T-helper 22 cell (primary cell): ENCODE data around the gene GAB4.
"Not testable (repeated sequence)": the region's sequence is repeated elsewhere in the genome, so short reads cannot be mapped to it uniquely, and the experiment has no call there.

Source experiments
- DNase-seq: peaks from one replicate; pipeline ENCODE4 v3.0.0-alpha.2; 2020; ENCODE audit warnings: low read depth

The GAB4 gene

DNA sequence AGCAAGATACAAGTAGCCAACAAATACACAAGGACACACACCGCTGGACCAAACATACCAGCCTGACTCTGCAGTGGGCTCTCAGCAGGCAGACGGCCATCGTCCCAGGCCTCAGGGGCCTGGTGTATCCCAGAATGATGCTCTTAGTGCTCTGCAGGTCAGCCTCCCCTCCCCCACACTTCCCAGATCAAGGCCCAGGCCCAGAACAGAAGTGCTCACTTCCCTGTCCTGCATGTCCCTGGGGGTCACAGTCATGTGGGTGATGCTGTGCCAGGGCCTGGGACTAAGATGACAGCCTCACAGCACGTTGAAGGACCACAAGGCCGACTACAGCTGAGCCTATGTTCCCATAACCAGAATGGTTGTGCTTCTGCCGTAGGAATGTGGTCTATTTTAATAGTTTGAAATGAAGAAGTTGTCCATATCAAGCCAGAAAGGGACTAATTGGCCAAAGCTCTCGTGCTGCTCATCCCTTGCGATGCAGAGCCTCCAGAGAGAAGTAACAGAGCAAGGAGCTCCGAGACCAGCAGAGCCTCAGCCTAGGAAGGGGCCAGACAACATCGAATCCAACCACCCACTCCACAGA, 48.6 kb downstream of the GAB4 start:
- no peak for DNase-seq

DNA sequence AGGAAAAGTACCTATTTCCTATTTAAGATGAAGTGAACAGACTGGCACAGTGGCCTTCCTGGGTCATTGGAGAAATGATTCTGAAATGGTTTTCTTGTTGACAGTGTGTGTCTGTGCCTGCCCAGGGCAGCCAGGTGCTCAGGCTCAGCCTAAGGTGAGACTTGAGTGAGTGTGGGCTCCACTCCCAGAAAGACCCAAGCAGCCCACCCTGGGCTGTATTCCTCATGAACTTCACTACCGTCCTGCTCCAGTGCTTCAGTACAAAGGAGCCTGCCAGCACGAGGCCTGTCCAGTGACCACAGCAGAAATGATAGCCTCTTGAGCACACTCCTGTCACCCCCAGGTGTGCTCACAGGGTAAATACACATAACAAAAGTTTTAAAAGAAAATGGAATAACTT, 49.5 kb downstream of the GAB4 start:
- no peak for DNase-seq

DNA sequence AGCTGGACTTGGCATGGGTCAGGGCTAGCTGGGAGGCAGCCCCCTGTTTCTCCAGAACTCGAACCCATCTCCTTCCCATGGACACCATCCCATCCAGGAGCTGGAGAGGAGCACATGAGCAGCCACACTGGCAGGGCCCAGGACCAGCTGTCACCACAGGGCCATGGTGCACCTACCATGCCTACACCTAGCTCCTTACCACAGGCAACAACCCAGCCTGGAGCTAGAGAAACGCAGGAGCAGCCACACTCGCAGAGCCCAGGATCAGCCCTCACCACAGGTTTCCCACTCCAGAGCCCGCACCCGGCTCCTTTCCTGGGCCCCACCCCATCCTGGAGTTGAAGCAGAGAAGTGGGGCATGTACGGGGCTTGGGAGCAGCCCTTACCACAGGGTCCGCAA, 50.2 kb downstream of the GAB4 start:
- DNase-seq: no peak

DNA sequence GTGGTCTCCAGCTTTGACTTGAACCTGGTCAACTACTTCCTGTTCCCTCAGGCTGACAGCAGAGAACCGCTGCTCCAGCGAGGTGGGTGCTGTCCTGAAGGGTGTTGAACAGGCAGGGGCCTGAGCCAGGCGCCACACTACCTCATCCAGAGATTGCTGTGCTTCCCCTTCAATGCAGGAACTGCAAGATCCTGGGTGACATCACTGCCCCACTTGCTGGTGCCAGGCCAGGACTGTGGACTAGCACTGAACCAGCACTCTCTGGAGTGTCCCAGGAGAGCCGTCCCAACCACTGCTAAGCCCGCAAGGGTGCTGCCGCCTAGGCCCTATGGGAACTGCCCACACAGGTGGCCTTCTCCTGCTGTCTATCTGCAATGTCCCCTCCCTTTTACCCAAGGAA, 51.7 kb downstream of the GAB4 start:
- DNase-seq: no peak

DNA sequence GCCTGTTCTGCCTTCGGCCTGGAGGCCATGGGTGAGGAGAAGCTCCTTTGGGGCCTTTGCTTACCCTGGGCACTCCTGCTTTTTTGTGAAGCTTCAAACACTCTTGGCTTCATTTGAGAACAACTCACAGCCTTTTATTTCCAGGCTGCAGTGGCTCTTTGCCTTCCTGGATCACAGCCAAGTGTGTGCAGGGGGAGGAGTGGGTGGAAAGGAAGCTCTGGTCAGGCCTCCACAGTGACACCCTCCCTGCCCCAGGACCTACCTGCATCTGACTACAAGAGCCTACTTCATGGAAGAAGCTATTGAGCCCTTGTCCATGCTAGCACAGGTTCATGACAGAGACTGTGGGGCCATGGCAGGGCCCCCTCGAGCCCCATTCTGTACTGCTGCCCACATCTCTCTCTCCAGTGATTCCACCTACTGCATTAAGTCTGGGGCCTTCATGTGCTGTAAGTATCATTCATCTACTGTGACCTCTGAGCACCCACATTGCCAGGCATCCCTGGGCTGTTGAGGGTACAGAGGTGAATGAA, 52.3 kb downstream of the GAB4 start:
- DNase-seq: no peak

DNA sequence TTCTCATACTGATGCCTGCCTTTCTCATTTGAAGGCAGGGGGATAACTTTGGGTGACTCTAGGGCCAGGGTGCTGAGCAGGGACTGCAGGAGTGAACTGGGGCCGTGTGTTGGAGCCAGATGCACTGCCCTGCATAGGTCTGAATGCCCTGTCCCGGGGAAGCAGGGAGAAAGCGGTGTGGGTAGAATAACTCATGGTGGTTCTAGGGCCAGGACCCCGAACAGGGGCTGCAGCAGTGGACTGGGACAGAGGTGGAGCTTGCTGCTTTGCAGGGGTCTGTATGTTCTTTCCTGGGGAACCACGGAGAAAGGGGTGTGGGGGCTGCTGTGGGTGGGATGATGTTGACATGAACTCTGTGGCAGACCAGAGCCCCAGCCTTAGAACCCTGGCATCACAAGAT, 52.9 kb downstream of the GAB4 start:
- DNase-seq: no peak

DNA sequence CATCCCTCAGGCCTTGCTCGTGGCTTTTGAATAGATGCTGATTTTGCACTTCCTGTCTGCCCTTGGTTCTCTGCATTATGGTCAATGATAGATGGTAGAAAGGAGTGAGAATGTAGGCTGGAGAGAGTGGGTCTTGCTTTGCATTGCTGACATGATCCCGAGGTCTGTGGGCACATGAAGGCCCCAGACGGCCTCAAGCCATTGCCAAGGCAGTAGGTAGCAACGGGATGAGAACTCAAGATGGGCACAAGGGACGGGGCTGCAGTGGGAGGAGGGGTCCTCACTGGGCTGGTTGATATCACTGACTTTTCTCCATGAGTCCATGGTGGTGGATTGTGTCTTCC, 54.0 kb downstream of the GAB4 start:
- no peak for DNase-seq

DNA sequence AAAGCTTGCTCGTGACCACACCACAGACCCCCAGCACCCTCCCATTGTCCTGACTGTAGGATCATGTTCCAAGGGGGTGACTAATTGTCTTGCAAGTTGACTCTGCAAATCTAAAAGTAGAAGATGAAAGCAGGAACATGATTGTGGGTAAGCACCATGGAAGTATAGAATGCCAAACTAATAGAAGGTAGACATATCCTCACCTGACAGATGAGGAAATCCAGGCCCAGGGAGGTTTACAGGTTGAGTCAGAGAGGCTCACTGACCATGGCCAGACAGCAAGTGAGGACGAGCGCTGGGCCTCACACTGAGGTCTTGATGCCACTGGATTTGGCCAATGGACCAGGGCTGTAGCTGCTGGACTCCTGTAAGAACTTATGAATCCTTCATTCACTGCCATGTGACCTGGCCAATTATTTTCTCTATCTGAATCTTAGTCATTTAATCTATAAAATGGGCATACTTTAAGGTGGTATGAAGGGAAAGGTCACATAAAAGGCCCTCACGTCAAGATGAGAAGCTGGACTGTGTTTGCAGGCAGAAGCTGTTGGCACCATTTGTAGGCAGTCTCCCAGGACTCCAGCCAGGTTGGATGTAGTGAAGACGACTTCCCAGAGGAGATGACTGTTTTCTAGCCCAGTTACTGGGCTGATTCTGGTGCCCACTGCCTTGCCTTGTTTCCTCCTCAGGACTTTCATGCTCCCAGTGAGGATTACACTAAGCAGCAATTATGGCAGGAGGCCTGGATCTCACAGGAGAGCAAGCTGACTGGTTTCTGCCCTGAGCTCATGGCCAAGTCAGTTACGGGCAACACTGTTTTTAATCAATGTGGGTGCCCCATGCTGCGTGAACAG, 54.6 kb downstream of the GAB4 start:
- DNase-seq: no peak

DNA sequence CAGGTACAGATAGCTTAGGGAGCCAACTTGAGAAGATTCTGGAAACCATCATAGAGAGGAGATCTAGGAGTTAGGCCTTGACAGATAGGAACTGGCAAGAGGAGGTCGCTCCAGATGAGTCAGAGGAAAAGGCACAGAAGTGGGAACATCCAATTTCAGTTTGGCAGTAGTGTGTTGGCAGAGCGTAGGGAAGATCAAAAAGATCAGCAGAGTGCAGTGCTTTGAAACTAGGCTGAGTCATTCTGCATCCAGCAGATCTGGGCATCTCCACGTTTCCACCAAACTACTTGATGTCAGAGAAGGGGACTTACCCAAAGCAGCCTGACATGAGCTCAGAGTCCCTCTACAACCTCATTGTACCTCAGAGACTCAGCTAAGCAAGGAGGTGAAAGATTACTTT, 58.5 kb downstream of the GAB4 start:
- no peak for DNase-seq

DNA sequence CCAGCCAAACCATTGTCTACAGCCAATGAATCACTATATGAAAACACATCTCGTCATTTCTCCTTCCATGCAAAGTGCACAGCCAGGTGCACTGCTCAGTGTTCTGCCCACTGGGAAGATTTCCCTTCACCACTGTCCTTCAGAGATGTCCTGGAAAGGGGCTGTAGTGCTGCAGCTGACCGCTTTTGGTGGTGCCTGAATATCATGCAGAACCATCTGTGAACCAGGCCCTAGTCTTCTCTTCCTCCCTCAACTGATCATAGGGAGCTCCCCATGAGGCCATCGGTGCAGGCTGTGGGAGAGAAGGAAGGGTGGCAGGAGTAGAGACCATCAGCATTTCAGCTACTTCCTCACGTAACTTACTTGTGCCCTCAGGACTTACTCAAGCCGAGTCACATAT, 70.2 kb downstream of the GAB4 start:
- DNase-seq: no peak

DNA sequence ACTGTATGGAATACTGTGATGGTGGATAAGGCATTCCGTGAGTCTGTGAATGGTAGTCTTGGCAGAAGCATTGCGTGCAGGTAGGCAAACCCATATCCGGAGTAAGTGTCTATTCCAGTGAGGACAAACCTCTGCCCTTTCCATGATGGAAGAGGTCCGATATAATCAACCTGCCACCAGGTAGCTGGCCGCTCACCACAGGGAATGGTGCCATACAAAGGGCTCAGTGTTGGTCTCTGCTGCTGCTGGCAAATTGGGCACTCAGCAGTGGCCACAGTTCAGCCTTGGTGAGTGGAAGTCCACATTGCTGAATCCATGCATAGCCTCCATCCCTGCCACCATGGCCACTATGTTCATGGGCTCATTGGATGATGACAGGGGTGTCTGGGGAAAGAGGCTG, 70.8 kb downstream of the GAB4 start:
- DNase-seq: not testable (repeated sequence)

DNA sequence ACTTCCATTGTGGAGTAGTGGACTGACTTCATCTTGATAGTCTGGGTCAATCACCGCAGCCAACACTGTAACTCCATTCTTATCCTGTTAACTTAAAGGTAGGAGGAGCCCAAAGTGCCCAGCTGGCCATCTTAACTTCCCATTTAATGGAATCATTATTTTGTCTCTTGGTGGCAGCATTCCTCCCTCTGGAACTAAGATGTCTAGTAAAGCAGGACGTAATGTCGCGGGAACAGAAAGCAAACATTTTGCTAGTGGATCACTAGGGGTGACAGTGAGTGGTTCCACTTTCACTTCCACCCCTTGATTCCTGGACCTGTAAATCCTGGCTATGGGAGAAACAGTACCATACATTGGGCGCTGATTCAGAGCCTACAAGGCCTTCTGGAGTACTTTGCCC, 71.4 kb downstream of the GAB4 start:
- DNase-seq: no peak

DNA sequence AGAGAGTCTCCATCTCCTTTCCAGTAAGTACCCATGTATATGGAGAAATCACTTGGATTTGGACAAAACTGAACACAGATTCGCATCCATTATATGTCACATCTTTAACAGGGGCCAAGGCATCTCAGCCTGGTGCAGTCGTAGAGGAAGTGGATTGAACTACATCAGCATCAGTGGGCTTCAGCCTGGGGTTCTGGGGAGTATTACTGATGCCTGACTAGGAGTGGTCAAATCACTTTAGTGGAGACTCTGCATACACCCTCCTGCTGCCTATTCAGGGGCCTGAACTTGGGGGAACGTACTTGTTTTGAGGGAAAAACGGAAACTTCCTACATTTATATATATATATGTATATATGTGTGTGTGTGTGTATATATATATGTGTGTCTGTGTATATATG, 72.8 kb downstream of the GAB4 start:
- no peak for DNase-seq

DNA sequence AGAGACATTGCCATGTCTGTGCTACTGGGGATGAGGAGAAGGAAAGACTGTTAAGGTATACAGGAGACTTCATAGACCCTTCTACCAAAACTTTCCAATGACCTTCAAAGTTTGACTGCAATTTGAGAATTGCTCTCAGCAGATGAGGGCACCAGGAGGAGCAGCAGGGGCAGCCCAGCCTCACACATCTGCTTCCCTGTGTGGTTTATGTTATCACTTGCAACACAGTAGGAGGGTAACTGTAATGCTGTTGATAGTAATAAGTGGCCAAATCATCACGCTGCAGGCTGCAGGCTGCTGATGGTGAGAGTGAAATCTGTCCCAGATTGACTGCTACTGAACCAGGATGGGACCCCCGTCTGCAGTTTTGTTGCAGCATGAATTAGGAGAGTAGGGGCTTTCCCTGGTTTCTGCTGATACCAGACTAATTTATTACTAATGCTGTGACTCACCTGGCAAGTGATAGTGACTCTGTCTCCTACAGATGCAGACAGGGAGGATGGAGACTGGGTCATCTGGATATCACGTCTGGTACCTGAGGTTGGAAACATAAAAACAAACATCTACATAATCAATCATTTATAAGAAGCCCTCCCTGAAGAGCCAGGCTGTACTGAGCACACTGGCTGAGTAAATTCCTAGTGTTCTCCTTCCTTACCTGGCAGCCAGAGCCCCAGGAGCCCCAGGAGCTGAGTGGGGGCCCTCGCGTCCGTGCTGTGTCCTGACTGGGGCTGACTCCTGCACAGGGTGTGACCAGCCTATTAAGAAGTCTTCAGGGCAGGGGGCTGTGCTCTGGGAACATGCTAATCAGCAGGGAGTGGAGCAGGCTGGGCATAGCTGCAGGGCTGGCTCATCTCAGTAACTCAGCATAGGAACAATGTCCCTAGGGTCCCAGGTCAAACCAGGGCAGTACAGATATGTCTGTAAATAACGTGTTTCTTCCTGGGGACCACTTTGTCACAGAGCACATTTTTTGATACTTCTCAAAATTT, 74.4 kb downstream of the GAB4 start:
- no peak for DNase-seq

DNA sequence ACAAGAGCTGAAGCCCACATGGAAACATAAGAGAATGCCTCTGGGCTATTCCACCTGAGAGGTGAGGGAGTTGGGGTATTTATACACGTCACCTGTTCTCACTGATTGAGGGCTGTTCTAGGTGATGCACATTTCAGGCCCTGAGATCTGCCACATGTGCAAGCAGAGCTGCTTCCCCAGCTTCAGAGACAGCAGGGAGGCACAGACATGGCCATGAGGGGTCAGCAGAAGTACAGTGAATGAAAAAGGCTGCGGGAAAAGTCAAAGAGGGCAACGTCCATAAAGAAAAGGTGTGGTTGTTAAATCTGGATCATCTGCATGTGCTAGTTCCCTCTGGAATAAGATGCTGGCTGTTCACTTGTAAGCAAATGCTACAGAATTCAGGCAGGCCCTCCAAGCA, 75.4 kb downstream of the GAB4 start:
- no peak for DNase-seq

DNA sequence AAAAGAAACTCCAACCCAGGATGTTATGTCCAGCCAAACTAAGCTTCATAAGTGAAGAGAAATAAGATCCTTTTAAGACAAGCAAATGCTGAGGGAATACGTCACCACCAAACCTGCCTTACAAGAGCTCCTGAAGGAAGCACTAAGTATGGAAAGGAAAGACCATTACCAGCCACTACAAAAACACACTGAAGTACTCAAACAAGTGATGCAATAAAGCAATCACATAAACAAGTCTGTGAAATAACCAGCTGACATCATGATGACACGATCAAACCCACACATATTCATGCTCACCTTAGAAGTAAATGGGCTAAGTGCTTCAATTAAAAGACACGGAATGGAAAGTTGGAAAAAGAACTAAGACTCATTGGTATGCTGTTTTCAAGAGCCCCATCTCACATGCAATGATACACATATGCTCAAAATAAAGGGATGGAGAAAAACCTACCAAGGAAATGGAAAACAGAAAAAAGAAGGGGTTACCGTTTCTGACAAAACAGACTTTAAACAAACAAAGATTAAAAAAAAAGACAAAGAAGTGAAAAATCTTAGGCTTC, 82.5 kb downstream of the GAB4 start:
- DNase-seq: no peak

DNA sequence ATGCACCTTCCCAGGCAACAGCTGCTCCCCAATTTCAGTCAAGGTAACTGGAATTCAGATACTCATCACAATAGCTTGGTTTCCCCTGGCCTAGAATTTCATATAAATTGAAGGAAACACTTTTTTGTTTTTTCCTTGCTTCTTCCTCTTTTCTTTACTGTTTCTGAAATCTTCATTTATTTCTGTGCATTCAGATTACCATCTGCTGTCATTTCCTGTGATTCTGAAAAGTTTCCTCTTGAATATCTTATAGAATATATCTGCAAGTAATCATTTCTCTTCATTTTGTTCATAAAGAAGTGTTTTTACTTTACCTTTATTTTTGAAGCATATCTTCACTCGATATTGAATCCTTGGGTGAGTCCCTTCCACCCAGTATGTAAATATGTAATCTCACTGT, 85.3 kb downstream of the GAB4 start:
- DNase-seq: no peak

DNA sequence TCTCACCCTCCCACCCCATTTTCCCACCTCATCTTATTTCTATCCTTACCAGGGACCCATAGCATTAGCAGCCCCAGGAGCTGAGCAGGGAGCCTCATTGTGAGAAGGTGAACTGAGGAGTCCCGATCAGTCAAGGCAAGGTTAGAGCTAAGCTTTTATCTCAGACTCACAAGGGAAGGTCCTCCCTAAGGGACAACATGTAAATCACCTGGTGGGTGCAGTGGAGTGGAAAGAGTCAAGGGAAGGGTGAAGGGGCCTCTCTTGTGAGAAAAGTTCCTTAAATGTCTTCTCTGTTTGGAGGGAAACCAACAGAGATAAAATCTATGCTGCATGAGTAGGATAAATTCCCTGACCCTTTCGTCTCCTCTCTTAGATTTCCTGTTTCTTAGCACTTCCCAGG, 85.9 kb downstream of the GAB4 start:
- DNase-seq: no peak

DNA sequence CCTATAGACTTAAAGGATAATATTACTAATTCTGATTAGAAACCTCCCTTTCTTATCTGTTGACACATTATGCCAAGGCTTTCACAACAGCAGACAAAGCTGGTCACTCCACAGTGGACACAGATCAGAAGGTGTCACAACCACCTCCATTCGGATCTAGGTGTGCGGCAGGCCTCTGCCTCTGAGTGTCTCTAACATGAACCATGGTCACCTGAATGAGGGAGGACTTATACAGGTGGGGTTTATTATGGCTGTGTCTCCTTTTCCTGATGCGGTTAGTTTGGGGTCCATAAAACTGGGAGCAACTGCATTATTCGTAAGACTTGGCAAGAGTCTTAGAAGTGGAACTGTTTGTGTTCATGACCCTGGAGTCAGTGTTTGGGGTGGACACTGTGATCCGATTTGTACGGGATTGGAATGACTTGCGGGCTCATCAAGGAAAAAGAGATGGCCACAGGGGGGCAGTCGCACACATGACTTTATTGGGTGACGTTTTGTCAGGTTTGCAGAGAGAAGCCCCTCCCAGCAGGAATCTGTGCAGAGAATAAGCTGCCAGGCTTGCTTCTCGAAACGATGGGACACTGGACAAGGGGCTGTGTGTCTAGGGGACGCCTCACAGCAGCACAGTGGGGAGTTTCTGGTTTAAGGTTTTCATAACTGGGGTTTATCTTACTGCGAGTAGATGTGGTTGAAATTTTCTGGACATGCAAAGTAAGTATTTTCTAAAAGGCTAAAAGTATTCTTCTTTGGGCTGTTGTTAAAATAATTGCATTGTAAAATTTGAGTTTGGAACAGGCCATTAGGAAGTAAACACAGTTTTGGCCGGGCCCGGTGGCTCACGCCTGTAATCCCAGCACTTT, 90.6 kb downstream of the GAB4 start:
- no peak for DNase-seq

DNA sequence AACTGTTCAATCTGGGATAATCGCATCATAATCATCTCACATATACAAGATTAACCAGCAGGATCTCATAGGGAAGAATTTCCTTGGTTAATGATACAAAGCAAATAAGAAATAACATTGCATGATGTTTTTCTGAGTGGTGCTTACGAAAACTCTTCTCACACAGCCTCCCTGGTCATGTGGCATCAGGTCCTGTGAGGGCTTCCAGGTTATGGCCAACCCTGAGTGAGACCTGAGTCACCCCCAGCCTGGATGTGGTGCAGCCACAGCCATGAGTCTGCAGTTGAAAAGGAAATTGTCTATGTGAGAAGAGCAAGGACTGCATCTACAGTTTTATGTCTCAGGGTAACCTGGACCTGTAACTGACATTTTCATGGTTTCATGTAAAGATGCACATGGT, 92.3 kb downstream of the GAB4 start:
- DNase-seq: no peak

DNA sequence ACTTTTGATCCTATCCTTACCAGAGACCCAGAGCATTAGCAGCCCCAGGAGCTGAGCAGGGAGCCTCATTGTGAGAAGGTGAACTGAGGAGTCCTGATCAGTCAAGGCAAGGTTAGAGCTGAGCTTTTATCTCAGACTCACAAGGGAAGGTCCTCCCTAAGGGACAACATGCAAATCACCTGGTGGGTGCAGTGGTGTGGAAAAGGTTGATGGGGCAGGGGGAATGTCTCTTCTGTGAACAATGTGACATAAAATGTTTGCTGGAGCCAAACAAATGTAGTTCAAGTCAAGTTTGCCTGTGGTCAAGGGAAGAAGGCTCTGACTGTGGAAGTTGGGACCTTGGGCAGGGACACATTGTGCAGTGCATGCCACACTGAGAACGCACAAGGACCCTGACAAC, 93.1 kb downstream of the GAB4 start:
- not testable (repeated sequence) for DNase-seq
